ENCODE data around the gene TTLL10.

DNA sequence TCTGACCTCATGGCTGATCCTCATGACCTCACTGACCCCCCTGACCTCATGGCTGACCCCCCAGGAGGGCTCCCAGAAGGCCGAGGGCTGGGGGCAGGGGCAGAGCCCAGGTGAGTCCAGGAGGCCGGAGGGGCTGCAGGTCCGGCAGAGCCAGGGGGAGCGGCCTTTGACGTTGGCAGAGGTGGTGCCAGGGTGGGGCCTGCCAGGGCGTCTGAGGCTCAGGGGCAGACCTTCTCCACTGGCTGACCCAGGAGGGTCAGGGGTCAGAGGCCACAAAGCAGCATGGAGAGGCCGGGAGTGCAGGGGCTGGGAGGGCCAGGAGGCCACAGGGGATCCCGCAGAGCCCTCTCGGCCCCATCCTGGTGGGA lies 28.1 kb upstream of the TTLL10 start:
- TF ChIP-seq, protein P1, sequence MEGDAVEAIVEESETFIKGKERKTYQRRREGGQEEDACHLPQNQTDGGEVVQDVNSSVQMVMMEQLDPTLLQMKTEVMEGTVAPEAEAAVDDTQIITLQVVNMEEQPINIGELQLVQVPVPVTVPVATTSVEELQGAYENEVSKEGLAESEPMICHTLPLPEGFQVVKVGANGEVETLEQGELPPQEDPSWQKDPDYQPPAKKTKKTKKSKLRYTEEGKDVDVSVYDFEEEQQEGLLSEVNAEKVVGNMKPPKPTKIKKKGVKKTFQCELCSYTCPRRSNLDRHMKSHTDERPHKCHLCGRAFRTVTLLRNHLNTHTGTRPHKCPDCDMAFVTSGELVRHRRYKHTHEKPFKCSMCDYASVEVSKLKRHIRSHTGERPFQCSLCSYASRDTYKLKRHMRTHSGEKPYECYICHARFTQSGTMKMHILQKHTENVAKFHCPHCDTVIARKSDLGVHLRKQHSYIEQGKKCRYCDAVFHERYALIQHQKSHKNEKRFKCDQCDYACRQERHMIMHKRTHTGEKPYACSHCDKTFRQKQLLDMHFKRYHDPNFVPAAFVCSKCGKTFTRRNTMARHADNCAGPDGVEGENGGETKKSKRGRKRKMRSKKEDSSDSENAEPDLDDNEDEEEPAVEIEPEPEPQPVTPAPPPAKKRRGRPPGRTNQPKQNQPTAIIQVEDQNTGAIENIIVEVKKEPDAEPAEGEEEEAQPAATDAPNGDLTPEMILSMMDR (conservative IDR thresholded peaks at IDR 0.05; ENCODE audit: low read depth in 2 of 2) = no peak
- TF ChIP-seq POLR2AphosphoS5 (IDR thresholded peaks at IDR 0.05; ENCODE audit: low read depth) (no peak), EZH2phosphoT487 (IDR thresholded peaks at IDR 0.05; ENCODE audit: unreplicated experiment) (no peak), EZH2 (IDR thresholded peaks at IDR 0.05; ENCODE audit: low read depth, unreplicated experiment) (no peak), ZNF331 (CRISPR knock-in tag; IDR thresholded peaks at IDR 0.05; ENCODE audit: low read depth) (no peak), NANOG (IDR thresholded peaks at IDR 0.05; ENCODE audit: borderline replicate concordance) (no peak), ZNF114 (CRISPR knock-in tag; IDR thresholded peaks at IDR 0.05) (no peak), JUNB (IDR thresholded peaks at IDR 0.05; ENCODE audit: unreplicated experiment) (no peak)
- TF ChIP-seq, protein P2, sequence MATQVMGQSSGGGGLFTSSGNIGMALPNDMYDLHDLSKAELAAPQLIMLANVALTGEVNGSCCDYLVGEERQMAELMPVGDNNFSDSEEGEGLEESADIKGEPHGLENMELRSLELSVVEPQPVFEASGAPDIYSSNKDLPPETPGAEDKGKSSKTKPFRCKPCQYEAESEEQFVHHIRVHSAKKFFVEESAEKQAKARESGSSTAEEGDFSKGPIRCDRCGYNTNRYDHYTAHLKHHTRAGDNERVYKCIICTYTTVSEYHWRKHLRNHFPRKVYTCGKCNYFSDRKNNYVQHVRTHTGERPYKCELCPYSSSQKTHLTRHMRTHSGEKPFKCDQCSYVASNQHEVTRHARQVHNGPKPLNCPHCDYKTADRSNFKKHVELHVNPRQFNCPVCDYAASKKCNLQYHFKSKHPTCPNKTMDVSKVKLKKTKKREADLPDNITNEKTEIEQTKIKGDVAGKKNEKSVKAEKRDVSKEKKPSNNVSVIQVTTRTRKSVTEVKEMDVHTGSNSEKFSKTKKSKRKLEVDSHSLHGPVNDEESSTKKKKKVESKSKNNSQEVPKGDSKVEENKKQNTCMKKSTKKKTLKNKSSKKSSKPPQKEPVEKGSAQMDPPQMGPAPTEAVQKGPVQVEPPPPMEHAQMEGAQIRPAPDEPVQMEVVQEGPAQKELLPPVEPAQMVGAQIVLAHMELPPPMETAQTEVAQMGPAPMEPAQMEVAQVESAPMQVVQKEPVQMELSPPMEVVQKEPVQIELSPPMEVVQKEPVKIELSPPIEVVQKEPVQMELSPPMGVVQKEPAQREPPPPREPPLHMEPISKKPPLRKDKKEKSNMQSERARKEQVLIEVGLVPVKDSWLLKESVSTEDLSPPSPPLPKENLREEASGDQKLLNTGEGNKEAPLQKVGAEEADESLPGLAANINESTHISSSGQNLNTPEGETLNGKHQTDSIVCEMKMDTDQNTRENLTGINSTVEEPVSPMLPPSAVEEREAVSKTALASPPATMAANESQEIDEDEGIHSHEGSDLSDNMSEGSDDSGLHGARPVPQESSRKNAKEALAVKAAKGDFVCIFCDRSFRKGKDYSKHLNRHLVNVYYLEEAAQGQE (IDR thresholded peaks at IDR 0.05; ENCODE audit: unreplicated experiment) = no peak

All from GM23338 (cell line).